Mononuclear cell (primary cell): Measurements from ENCODE around the gene SERPINA9. TPM values are rescaled to one million over a fixed set of nuclear protein-coding genes. Genes with fewer than 3 reads are reported as not detected.
"Not testable (repeated sequence)": the region's sequence is repeated elsewhere in the genome, so short reads cannot be mapped to it uniquely, and the experiment has no call there.

Source experiments
- H3K27me3 ChIP-seq: 2 replicates; pipeline ENCODE4 v1.6.0; 2011; ENCODE audit warnings: low read length, control low read depth; ENCODE audit not compliant: insufficient read depth
- H3K4me1 ChIP-seq: 2 replicates; pipeline ENCODE4 v1.5.1; 2011; ENCODE audit warnings: mild to moderate bottlenecking, low read length, control low read depth; ENCODE audit not compliant: insufficient read depth
- H3K4me3 ChIP-seq: 2 replicates; pipeline ENCODE4 v1.5.1; 2011; ENCODE audit warnings: mild to moderate bottlenecking, low read length, moderate library complexity
- H3K9me3 ChIP-seq: 2 replicates; pipeline ENCODE4 v1.5.1; 2011; ENCODE audit warnings: low read depth, mild to moderate bottlenecking, control low read depth, low read length
- total RNA-seq: library from RNA; depleted of rRNA; stranded (reverse); fragments of >200 nt; gene quantifications from one replicate; pipeline ENCODE4 v1.2.3, GENCODE V29; 2012

Gene SERPINA9
- total RNA-seq, 1 donor = not detected

GRCh38 chr14:94501588-94502516 lies 25.9 kb upstream of the SERPINA9 start:
- no peaks in the 10 kb centered on the region for H3K27me3 ChIP-seq
- no peaks in the 10 kb centered on the region for H3K9me3 ChIP-seq
- H3K4me1 ChIP-seq = no peaks in the 10 kb centered on the region
- no peak overlapping the region for H3K4me3 ChIP-seq

GRCh38 chr14:94500264-94500663 lies 24.3 kb upstream of the SERPINA9 start:
- Histone ChIP-seq H3K9me3 (no peaks in the 10 kb centered on the region), H3K4me3 (no peak overlapping the region), H3K4me1 (no peaks in the 10 kb centered on the region), H3K27me3 (no peaks in the 10 kb centered on the region)

DNA sequence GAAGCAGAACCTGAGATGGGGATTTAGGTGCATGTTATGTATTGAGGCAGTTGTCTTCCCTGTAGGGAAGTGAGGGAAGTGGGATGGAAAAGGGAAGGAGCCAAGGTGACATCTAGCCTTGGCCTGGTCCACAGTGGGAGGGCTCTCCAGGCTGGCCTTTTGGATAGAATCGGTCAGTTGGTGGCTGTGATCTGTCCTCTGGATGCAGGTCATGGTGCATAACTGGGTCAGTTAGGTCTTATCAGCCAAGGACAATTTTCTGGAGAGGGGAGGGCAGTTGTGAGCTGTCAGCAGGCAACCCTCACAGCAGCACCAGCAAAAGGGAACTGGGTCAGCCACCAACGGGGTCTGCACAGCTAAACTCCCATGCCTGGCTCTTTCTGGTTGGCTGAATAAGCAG lies 23.7 kb upstream of the SERPINA9 start:
- no peaks in the 10 kb centered on the region for H3K27me3 ChIP-seq
- H3K4me1 ChIP-seq = no peaks in the 10 kb centered on the region
- no peaks in the 10 kb centered on the region for H3K9me3 ChIP-seq
- no peak overlapping the region for H3K4me3 ChIP-seq

GRCh38 chr14:94498215-94498614 lies 22.2 kb upstream of the SERPINA9 start:
- Histone ChIP-seq H3K4me3 (no peak overlapping the region), H3K4me1 (no peaks in the 10 kb centered on the region), H3K27me3 (no peaks in the 10 kb centered on the region), H3K9me3 (no peaks in the 10 kb centered on the region)

DNA sequence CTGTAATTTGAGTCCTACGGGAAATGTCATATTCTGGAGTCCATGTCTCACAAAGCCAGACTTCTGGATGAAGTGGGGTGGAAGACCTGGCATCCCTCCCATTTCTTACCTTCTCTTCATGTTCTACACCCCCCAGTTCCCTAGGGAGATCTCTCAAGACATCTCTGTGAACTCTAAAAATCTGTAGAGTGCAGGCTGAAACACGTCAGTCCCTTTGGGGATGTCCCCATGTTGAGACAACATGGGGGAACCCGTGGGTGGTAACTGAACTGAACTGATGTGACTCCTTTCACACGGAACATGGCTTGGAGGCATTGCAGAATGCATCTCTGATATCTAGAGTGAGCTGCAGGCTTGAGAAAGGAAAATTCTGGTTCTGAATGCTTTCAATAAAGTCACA lies 18.1 kb upstream of the SERPINA9 start:
- H3K4me3 ChIP-seq = no peak overlapping the region
- H3K4me1 ChIP-seq = no peaks in the 10 kb centered on the region
- no peaks in the 10 kb centered on the region for H3K9me3 ChIP-seq
- H3K27me3 ChIP-seq = no peaks in the 10 kb centered on the region

DNA sequence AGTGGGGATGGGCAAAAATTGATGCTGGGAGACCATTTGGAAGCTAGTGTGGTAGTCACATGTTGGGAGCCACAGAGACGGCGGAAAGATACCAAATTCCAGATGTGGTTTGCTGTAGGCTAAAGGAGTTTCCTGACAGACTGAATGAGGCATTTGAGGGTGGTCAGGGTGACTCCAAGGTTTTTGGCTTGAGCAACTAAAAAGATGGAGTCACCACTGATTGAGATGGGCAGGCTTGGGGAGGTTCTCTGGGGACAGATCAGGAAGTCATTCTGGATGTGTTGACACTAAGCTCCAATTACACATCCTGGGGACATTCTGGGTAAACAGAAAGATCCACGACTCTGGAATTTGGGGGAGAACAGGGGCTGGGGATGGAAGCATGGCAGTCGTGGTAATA lies 15.5 kb upstream of the SERPINA9 start:
- no peaks in the 10 kb centered on the region for H3K4me1 ChIP-seq
- H3K4me3 ChIP-seq = no peak overlapping the region
- no peaks in the 10 kb centered on the region for H3K9me3 ChIP-seq
- peaks cover 2% of the 10 kb centered on the region for H3K27me3 ChIP-seq

DNA sequence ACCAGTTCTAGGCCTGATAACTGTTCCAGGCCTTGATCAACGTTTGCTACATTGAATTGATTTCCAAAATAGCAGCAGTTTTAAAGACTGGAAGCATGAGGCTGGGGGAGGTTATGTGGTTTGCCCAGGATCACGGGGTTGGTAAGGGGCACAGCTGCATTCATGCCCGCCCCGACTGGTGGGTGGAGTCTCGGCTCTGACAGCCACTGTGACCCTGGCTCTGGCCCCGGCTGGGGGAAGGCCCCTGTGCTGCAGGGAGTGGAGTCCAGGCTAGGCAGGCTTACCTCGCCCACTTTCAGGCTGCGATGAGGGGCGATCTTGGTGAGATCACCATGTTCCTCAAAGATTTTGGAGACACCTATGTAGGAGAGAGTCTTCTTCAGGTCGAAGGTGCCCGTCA lies 13.3 kb upstream of the SERPINA9 start:
- Histone ChIP-seq H3K4me3 (no peak overlapping the region), H3K9me3 (no peaks in the 10 kb centered on the region), H3K4me1 (no peaks in the 10 kb centered on the region), H3K27me3 (peaks cover 3% of the 10 kb centered on the region)

- Histone ChIP-seq H3K9me3 (no peaks in the 10 kb centered on the region), H3K27me3 (peaks cover 3% of the 10 kb centered on the region), H3K4me1 (no peaks in the 10 kb centered on the region), H3K4me3 (no peak overlapping the region)
Measured at GRCh38 chr14:94486883-94487282, 10.9 kb upstream of the SERPINA9 start.

DNA sequence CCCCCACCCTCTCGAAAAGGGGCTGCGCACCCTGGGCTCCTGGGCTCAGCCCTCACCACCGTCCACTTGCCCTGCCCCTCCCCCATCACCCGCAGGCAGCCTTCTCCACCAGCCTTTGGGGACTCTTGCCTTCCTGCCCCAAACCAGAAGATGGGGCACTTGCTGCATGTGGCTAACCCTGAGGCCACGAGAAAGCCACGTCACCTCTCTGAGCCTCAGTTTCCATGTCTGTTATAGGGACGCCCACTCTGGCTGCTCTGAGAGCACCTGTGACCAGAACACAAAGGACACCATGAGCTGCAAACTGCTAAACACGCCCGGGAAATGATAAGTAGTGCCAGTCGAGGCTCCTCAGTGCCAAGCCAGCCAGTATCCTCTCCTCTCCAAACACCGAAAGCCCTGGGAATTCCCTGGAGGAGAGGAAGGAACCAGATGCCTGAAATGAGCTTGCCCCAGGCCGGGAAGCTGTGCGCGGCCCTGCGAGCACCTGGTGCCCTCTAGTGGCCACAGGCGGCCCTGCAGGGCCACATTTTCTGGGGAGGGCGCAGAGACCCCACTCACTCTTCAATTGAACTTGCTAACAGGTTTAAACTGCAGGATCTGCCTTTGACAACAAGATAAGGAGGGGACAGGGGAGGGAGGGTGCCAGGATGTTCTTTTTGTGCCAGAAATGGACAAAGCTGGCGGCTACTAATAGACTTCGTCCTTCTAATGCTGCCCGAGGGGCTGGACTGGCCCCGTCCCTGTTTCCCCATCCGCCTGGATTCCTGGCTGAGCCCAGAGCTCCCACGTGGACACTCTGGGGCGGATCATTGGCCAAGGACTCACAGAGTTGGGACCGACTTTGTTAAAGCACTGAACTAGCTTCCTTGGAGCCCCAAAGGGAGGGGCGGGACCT lies 10.2 kb upstream of the SERPINA9 start:
- Histone ChIP-seq H3K4me3 (no peak overlapping the region), H3K9me3 (no peaks in the 10 kb centered on the region), H3K27me3 (peaks cover 3% of the 10 kb centered on the region), H3K4me1 (no peaks in the 10 kb centered on the region)

GRCh38 chr14:94484481-94484880 lies 8.5 kb upstream of the SERPINA9 start:
- no peak overlapping the region for H3K4me3 ChIP-seq
- H3K4me1 ChIP-seq = no peaks in the 10 kb centered on the region
- peaks cover 3% of the 10 kb centered on the region for H3K27me3 ChIP-seq
- no peaks in the 10 kb centered on the region for H3K9me3 ChIP-seq

- no peak overlapping the region for H3K4me3 ChIP-seq
- H3K9me3 ChIP-seq = no peaks in the 10 kb centered on the region
Measured at GRCh38 chr14:94483729-94484275, 7.8 kb upstream of the SERPINA9 start.

DNA sequence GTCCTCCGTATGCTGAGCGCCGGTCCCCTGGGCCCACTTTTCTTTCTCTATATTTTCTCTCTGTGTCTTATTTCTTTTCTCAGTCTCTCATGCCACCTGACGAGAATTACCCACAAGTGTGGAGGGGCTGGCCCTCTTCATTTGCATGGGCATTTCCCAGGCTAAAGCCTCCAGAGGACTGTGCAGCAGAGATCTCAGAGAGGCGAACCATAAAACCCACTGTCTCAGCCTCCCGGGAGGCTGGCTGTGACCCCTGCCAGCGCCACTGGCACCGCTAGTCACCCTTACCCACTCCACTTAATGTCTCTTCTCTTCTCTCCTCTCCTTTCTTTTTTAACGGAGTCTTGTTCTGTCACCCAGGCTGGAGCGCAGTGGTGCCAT lies 7.1 kb upstream of the SERPINA9 start:
- H3K4me1 ChIP-seq = no peaks in the 10 kb centered on the region
- peaks cover 3% of the 10 kb centered on the region for H3K27me3 ChIP-seq

More at GRCh38 chr14:94483729-94484275, 7.8 kb upstream of the SERPINA9 start:
- Histone ChIP-seq H3K4me1 (no peaks in the 10 kb centered on the region), H3K27me3 (peaks cover 3% of the 10 kb centered on the region)

GRCh38 chr14:94482132-94483070 lies 6.4 kb upstream of the SERPINA9 start:
- H3K4me1 ChIP-seq = not testable (repeated sequence)

More for the DNA sequence above, 7.1 kb upstream of the SERPINA9 start:
- Histone ChIP-seq H3K9me3 (no peaks in the 10 kb centered on the region), H3K4me3 (no peak overlapping the region)

DNA sequence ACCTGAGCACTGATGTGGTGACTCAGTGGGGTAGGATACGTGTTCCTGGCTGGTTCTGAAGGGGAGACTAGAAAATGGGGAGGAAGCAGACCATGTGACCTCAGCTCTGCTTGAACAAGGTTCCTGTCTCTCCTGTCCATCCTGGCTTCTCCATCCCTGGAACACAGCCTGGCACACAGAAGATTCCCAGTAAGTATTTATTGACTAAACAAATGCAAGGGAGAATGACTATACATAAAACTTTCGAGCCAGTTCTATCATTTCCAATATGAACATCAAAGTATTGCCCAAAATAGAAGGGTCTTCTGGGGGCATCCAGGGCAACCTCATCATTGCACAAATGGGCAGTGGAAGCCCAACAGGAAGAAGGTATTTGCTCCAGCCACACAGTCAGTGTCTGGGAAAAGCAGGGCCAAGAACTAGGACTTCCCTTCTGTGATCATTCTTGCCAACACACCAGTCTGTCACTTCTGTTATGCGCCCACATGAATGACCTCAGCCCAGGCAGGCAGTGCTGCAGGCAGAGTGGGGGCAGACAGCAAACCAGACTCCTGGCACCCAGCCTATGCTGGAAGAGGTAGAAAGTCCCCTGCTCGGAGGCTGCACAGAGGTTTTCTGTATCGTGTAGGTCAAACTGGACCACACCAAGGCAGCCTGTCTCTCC lies 5.6 kb upstream of the SERPINA9 start:
- Histone ChIP-seq H3K9me3 (no peaks in the 10 kb centered on the region), H3K27me3 (peaks cover 2% of the 10 kb centered on the region), H3K4me1 (no peaks in the 10 kb centered on the region), H3K4me3 (no peak overlapping the region)

More at GRCh38 chr14:94482132-94483070, 6.4 kb upstream of the SERPINA9 start:
- H3K4me3 ChIP-seq, H3K27me3 ChIP-seq, H3K9me3 ChIP-seq: not testable (repeated sequence)
